SK-N-SH treated with all-trans-retinoic acid at 6 μM for 48 hours (cell line): ENCODE measurements around the gene SLC24A4.

Experiments used
- ATAC-seq: fragments of 200-7000 bp; cut with Tn5 transposase; 3 replicates; pipeline ENCODE4 v1.9.1; 2020; ENCODE audit warnings: mild to moderate bottlenecking, moderate library complexity
- BACH2 ChIP-seq: fragments of 250-450 bp; sonication (Bioruptor Pico); IDR thresholded peaks from 2 replicates; pipeline ENCODE4 v1.9.0; 2021; ENCODE audit warnings: mild to moderate bottlenecking, borderline replicate concordance
- CSDC2 ChIP-seq: fragments of 250-450 bp; sonication (Bioruptor Pico); IDR thresholded peaks from 2 replicates; pipeline ENCODE4 v1.5.0; 2020; ENCODE audit warnings: mild to moderate bottlenecking, moderate library complexity
- ESRRG ChIP-seq: fragments of 250-450 bp; sonication (Bioruptor Pico); IDR thresholded peaks from 2 replicates; pipeline ENCODE4 v1.6.1; 2021; ENCODE audit warnings: mild to moderate bottlenecking
- GLIS3 ChIP-seq: fragments of 250-450 bp; sonication (Bioruptor Pico); IDR thresholded peaks from 2 replicates; pipeline ENCODE4 v1.5.0; 2020; ENCODE audit warnings: mild to moderate bottlenecking, moderate library complexity
- ISL1 ChIP-seq: fragments of 250-450 bp; sonication (Bioruptor Pico); IDR thresholded peaks from 2 replicates; pipeline ENCODE4 v2.1.2; 2022; ENCODE audit warnings: mild to moderate bottlenecking, moderate library complexity
- OSR1 ChIP-seq: fragments of 250-450 bp; sonication (Bioruptor Pico); IDR thresholded peaks from 2 replicates; pipeline ENCODE4 v1.8.0; 2022; ENCODE audit warnings: moderate library complexity, mild to moderate bottlenecking, inconsistent platforms
- SNAI2 ChIP-seq: fragments of 250-450 bp; sonication (Bioruptor Pico); IDR thresholded peaks from 2 replicates; pipeline ENCODE4 v1.5.0; 2020; ENCODE audit warnings: mild to moderate bottlenecking, moderate library complexity
- TCF4 ChIP-seq: fragments of 250-450 bp; sonication (Bioruptor Pico); IDR thresholded peaks from 2 replicates; pipeline ENCODE4 v1.8.0; 2021; ENCODE audit warnings: mild to moderate bottlenecking, moderate library complexity, borderline replicate concordance
- TOX ChIP-seq: fragments of 250-450 bp; sonication (Bioruptor Pico); IDR thresholded peaks from 2 replicates; pipeline ENCODE4 v1.8.0; 2021; ENCODE audit warnings: mild to moderate bottlenecking, moderate library complexity, borderline replicate concordance
- ZC3H10 ChIP-seq: fragments of 250-450 bp; sonication (Bioruptor Pico); IDR thresholded peaks from 2 replicates; pipeline ENCODE4 v1.5.1; 2021; ENCODE audit warnings: mild to moderate bottlenecking, moderate library complexity
- ZFP3 ChIP-seq: fragments of 250-450 bp; sonication (Bioruptor Pico); IDR thresholded peaks from 2 replicates; pipeline ENCODE4 v1.5.0; 2020; ENCODE audit warnings: mild to moderate bottlenecking, moderate library complexity
- ZFP30 ChIP-seq: fragments of 450-650 bp; formaldehyde crosslinking; IDR thresholded peaks from 2 replicates; pipeline ENCODE4 v1.5.0; 2022; ENCODE audit warnings: mild to moderate bottlenecking, moderate library complexity
- ZNF565 ChIP-seq: fragments of 450-650 bp; formaldehyde crosslinking; conservative IDR thresholded peaks from 2 replicates; pipeline ENCODE4 v1.5.0; 2020; ENCODE audit warnings: low read depth, mild to moderate bottlenecking, moderate library complexity
- ZNF70 ChIP-seq: fragments of 450-650 bp; formaldehyde crosslinking; IDR thresholded peaks from 2 replicates; pipeline ENCODE4 v1.5.0; 2020; ENCODE audit warnings: mild to moderate bottlenecking, moderate library complexity
- ZNF8 ChIP-seq: fragments of 450-650 bp; formaldehyde crosslinking; IDR thresholded peaks from 2 replicates; pipeline ENCODE4 v1.5.0; 2020; ENCODE audit warnings: mild to moderate bottlenecking, moderate library complexity
- TF ChIP-seq, protein P1 (sequence below): fragments of 250-450 bp; sonication (Bioruptor Pico); IDR thresholded peaks from 2 replicates; pipeline ENCODE4 v1.8.0; 2021; ENCODE audit warnings: low read depth, mild to moderate bottlenecking, moderate library complexity, borderline replicate concordance
- TF ChIP-seq, protein P2 (sequence below): fragments of 250-450 bp; sonication (Bioruptor Pico); IDR thresholded peaks from 2 replicates; pipeline ENCODE4 v1.8.0; 2020; ENCODE audit warnings: mild to moderate bottlenecking, moderate library complexity, borderline replicate concordance
- TF ChIP-seq, protein P3 (sequence below): fragments of 250-450 bp; sonication (Bioruptor Pico); IDR thresholded peaks from 2 replicates; pipeline ENCODE4 v1.5.1; 2021; ENCODE audit warnings: mild to moderate bottlenecking, moderate library complexity
- TF ChIP-seq, protein P4 (sequence below): fragments of 250-450 bp; sonication (Bioruptor Pico); IDR thresholded peaks from 2 replicates; pipeline ENCODE4 v1.5.1; 2020; ENCODE audit warnings: low read depth, mild to moderate bottlenecking, moderate library complexity
- TF ChIP-seq, protein P5 (sequence below): fragments of 250-450 bp; sonication (Bioruptor Pico); IDR thresholded peaks from 2 replicates; pipeline ENCODE4 v1.5.0; 2020; ENCODE audit warnings: mild to moderate bottlenecking, moderate library complexity

SLC24A4 gene

DNA sequence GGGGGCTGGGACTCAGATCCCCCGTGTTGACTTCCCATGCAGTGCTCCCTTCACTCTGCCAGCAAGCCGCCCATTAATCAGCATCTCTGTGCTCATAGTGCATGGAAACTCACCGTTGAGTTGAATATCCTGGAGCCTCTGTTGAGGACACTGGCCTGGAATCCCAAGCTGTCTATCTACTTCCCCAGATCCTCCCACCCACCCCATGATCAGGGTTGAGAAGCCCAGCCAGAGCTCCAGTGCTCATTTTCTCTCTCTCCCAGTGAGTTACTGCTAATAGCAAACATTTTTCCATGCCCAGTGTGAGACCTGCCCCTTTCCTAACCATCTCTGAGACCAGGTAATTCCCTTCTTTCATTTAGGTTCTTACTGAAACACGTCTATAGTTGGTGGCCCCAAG, 88.2 kb downstream of the SLC24A4 start (continued):
- no peak for TF ChIP-seq CSDC2 (CRISPR knock-in tag)
- TF ChIP-seq ZC3H10 (CRISPR knock-in tag), result no peak
- TF ChIP-seq TCF4 (CRISPR knock-in tag), result no peak
- no peak for TF ChIP-seq BACH2

DNA sequence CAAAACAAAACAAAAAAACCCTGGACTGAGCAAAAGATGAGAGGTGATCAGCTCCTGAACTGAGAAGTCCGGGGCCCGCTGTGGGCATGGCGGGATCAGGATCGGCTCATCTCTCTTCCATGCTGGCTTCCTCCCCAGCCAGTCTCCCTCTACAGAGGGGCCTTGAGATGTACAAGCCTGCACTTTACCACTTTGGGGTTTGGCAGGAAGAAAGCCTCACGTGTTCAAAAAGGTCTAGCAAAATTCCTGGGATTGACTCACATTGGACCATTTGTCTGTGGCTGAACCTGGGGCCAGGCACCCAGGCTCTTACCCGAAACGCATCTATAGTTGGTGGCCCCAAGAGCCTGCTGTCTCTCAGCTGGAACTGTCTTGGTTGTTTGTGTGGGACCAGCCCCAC, 89.0 kb downstream of the SLC24A4 start:
- TF ChIP-seq TCF4 (CRISPR knock-in tag), result no peak
- TF ChIP-seq TOX, result no peak
- TF ChIP-seq SNAI2 (CRISPR knock-in tag), result no peak
- TF ChIP-seq GLIS3 (CRISPR knock-in tag), result no peak
- TF ChIP-seq BACH2, result no peak
- TF ChIP-seq ZFP30 (CRISPR knock-in tag), result no peak

DNA sequence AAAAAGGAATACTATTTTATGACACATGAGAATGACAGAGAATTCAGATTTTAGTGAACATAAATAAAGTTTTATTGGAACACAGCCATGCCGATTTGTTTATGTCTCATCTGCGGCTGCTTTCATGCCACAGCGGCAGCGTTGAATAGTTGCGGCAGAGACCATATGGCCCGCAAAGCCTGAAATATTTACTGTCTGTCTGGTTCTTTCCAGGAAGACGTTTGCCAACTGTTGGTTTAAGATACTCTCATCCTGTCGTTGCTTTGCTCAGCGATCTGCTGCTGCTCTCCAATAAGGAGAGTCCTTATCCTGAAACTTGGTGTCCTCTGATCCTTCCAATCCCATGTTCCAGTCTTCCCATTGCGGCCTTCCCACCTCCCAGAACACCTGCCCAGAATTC, 89.9 kb downstream of the SLC24A4 start:
- ATAC-seq, result peak; percentile 51; the same call in 2 of the 3 replicates
- TF ChIP-seq, protein P1, sequence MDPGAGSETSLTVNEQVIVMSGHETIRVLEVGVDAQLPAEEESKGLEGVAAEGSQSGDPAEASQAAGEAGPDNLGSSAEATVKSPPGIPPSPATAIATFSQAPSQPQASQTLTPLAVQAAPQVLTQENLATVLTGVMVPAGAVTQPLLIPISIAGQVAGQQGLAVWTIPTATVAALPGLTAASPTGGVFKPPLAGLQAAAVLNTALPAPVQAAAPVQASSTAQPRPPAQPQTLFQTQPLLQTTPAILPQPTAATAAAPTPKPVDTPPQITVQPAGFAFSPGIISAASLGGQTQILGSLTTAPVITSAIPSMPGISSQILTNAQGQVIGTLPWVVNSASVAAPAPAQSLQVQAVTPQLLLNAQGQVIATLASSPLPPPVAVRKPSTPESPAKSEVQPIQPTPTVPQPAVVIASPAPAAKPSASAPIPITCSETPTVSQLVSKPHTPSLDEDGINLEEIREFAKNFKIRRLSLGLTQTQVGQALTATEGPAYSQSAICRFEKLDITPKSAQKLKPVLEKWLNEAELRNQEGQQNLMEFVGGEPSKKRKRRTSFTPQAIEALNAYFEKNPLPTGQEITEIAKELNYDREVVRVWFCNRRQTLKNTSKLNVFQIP, result no peak
- TF ChIP-seq ZNF8 (CRISPR knock-in tag) (no peak), GLIS3 (CRISPR knock-in tag) (no peak), CSDC2 (CRISPR knock-in tag) (no peak), ZNF70 (no peak), SNAI2 (CRISPR knock-in tag) (no peak), ESRRG (CRISPR knock-in tag) (no peak), ZFP3 (CRISPR knock-in tag) (no peak), ZNF565 (CRISPR knock-in tag) (no peak), ISL1 (CRISPR knock-in tag) (no peak), OSR1 (no peak)
- TF ChIP-seq, protein P2, sequence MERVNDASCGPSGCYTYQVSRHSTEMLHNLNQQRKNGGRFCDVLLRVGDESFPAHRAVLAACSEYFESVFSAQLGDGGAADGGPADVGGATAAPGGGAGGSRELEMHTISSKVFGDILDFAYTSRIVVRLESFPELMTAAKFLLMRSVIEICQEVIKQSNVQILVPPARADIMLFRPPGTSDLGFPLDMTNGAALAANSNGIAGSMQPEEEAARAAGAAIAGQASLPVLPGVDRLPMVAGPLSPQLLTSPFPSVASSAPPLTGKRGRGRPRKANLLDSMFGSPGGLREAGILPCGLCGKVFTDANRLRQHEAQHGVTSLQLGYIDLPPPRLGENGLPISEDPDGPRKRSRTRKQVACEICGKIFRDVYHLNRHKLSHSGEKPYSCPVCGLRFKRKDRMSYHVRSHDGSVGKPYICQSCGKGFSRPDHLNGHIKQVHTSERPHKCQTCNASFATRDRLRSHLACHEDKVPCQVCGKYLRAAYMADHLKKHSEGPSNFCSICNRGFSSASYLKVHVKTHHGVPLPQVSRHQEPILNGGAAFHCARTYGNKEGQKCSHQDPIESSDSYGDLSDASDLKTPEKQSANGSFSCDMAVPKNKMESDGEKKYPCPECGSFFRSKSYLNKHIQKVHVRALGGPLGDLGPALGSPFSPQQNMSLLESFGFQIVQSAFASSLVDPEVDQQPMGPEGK (CRISPR knock-in tag), result no peak
- TF ChIP-seq, protein P3, sequence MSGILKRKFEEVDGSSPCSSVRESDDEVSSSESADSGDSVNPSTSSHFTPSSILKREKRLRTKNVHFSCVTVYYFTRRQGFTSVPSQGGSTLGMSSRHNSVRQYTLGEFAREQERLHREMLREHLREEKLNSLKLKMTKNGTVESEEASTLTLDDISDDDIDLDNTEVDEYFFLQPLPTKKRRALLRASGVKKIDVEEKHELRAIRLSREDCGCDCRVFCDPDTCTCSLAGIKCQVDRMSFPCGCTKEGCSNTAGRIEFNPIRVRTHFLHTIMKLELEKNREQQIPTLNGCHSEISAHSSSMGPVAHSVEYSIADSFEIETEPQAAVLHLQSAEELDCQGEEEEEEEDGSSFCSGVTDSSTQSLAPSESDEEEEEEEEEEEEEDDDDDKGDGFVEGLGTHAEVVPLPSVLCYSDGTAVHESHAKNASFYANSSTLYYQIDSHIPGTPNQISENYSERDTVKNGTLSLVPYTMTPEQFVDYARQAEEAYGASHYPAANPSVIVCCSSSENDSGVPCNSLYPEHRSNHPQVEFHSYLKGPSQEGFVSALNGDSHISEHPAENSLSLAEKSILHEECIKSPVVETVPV (CRISPR knock-in tag), result no peak
- TF ChIP-seq, protein P4, sequence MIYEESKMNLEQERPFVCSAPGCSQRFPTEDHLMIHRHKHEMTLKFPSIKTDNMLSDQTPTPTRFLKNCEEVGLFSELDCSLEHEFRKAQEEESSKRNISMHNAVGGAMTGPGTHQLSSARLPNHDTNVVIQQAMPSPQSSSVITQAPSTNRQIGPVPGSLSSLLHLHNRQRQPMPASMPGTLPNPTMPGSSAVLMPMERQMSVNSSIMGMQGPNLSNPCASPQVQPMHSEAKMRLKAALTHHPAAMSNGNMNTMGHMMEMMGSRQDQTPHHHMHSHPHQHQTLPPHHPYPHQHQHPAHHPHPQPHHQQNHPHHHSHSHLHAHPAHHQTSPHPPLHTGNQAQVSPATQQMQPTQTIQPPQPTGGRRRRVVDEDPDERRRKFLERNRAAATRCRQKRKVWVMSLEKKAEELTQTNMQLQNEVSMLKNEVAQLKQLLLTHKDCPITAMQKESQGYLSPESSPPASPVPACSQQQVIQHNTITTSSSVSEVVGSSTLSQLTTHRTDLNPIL, result no peak
- TF ChIP-seq, protein P5, sequence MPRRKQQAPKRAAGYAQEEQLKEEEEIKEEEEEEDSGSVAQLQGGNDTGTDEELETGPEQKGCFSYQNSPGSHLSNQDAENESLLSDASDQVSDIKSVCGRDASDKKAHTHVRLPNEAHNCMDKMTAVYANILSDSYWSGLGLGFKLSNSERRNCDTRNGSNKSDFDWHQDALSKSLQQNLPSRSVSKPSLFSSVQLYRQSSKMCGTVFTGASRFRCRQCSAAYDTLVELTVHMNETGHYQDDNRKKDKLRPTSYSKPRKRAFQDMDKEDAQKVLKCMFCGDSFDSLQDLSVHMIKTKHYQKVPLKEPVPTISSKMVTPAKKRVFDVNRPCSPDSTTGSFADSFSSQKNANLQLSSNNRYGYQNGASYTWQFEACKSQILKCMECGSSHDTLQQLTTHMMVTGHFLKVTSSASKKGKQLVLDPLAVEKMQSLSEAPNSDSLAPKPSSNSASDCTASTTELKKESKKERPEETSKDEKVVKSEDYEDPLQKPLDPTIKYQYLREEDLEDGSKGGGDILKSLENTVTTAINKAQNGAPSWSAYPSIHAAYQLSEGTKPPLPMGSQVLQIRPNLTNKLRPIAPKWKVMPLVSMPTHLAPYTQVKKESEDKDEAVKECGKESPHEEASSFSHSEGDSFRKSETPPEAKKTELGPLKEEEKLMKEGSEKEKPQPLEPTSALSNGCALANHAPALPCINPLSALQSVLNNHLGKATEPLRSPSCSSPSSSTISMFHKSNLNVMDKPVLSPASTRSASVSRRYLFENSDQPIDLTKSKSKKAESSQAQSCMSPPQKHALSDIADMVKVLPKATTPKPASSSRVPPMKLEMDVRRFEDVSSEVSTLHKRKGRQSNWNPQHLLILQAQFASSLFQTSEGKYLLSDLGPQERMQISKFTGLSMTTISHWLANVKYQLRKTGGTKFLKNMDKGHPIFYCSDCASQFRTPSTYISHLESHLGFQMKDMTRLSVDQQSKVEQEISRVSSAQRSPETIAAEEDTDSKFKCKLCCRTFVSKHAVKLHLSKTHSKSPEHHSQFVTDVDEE (CRISPR knock-in tag), result no peak
- TF ChIP-seq, all 23 proteins: peak for 0

More for the DNA sequence above, 89.0 kb downstream of the SLC24A4 start:
- no peak for ATAC-seq

DNA sequence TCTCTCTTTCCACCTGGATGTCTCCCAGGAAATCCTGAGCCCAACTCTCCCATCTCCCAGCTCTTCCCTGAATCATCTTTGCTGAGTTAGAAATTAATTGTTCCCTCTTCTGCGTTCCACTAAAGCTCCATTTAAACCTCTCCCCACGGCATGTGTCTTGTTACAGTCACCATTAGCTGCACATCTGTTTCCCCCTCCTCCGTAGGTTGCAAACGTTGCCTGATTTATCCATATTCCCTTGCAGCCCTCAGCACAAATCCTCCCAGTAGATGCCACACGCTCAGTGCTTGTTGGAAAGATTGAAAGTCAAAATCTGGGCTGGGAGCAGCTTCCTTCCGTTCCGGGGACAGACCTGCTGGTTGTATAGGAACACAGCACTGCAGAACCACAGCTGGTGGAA, 90.4 kb downstream of the SLC24A4 start:
- ATAC-seq, result no peak
- TF ChIP-seq ZNF8 (CRISPR knock-in tag) (no peak), ZC3H10 (CRISPR knock-in tag) (no peak), ZFP3 (CRISPR knock-in tag) (no peak)
- TF ChIP-seq, protein P2 (CRISPR knock-in tag), result no peak
- TF ChIP-seq, protein P1, result no peak
- TF ChIP-seq, all 23 proteins: peak for 0
